HEK293 (cell line): ENCODE results near the gene PRKCE.

Source experiments
- IKZF3 ChIP-seq: fragments of 450-650 bp; IDR thresholded peaks from 2 replicates; pipeline ENCODE4 v1.5.0; 2018; ENCODE audit warnings: missing biosample characterization, mild to moderate bottlenecking, missing genetic modification characterization, moderate library complexity
- KLF7 ChIP-seq: fragments of 450-650 bp; formaldehyde crosslinking; IDR thresholded peaks from 2 replicates; pipeline ENCODE4 v1.5.1; 2016; ENCODE audit warnings: missing biosample characterization, missing genetic modification characterization, borderline replicate concordance
- MYNN ChIP-seq: fragments of 450-650 bp; formaldehyde crosslinking; IDR thresholded peaks from 2 replicates; pipeline ENCODE4 v1.5.1; 2016; ENCODE audit warnings: missing biosample characterization, missing genetic modification characterization, borderline replicate concordance
- OSR2 ChIP-seq: fragments of 450-650 bp; formaldehyde crosslinking; IDR thresholded peaks from 2 replicates; pipeline ENCODE4 v1.5.1; 2016; ENCODE audit warnings: missing biosample characterization, missing genetic modification characterization
- PRDM6 ChIP-seq: fragments of 450-650 bp; formaldehyde crosslinking; IDR thresholded peaks from 2 replicates; pipeline ENCODE4 v1.5.1; 2017; ENCODE audit warnings: missing biosample characterization, missing genetic modification characterization
- SALL2 ChIP-seq: fragments of 450-650 bp; formaldehyde crosslinking; IDR thresholded peaks from 2 replicates; pipeline ENCODE4 v1.5.0; 2017; ENCODE audit warnings: missing biosample characterization, mild to moderate bottlenecking, missing genetic modification characterization, borderline replicate concordance
- SETDB1 ChIP-seq: IDR thresholded peaks from one replicate; pipeline ENCODE4 v1.6.1; 2017; ENCODE audit warnings: mild to moderate bottlenecking, low read length, moderate library complexity, mixed read lengths; ENCODE audit not compliant: insufficient read length
- SP7 ChIP-seq: fragments of 450-650 bp; formaldehyde crosslinking; IDR thresholded peaks from 2 replicates; pipeline ENCODE4 v1.5.1; 2016; ENCODE audit warnings: missing biosample characterization, missing genetic modification characterization
- TRIM28 ChIP-seq: IDR thresholded peaks from 2 replicates; pipeline ENCODE4 v1.6.1; 2011; ENCODE audit warnings: low read length, control low read depth, borderline replicate concordance
- ZBTB1 ChIP-seq: fragments of 450-650 bp; formaldehyde crosslinking; IDR thresholded peaks from 2 replicates; pipeline ENCODE4 v1.5.1; 2016; ENCODE audit warnings: missing biosample characterization, missing genetic modification characterization
- ZBTB11 ChIP-seq: fragments of 450-650 bp; formaldehyde crosslinking; conservative IDR thresholded peaks from 2 replicates; pipeline ENCODE4 v1.5.1; 2016; ENCODE audit warnings: low read depth, missing biosample characterization, missing genetic modification characterization
- ZBTB21 ChIP-seq: fragments of 450-650 bp; formaldehyde crosslinking; IDR thresholded peaks from 2 replicates; pipeline ENCODE4 v1.5.1; 2017; ENCODE audit warnings: missing biosample characterization, missing genetic modification characterization
- ZBTB26 ChIP-seq: fragments of 450-650 bp; formaldehyde crosslinking; optimal IDR thresholded peaks from 2 replicates; pipeline ENCODE3; 2016; ENCODE audit warnings: missing biosample characterization, mild to moderate bottlenecking, missing genetic modification characterization
- ZFHX2 ChIP-seq: fragments of 450-650 bp; formaldehyde crosslinking; conservative IDR thresholded peaks from 2 replicates; pipeline ENCODE4 v1.5.1; 2016; ENCODE audit warnings: missing biosample characterization, missing genetic modification characterization
- ZNF121 ChIP-seq: fragments of 450-650 bp; formaldehyde crosslinking; IDR thresholded peaks from 2 replicates; pipeline ENCODE4 v1.5.1; 2016; ENCODE audit warnings: missing biosample characterization, missing genetic modification characterization
- ZNF140 ChIP-seq: fragments of 450-650 bp; formaldehyde crosslinking; IDR thresholded peaks from 2 replicates; pipeline ENCODE4 v1.5.1; 2016; ENCODE audit warnings: missing biosample characterization, missing genetic modification characterization
- ZNF155 ChIP-seq: fragments of 450-650 bp; formaldehyde crosslinking; IDR thresholded peaks from 2 replicates; pipeline ENCODE4 v1.5.1; 2016; ENCODE audit warnings: missing biosample characterization, missing genetic modification characterization
- ZNF16 ChIP-seq: fragments of 450-650 bp; formaldehyde crosslinking; IDR thresholded peaks from 2 replicates; pipeline ENCODE4 v1.5.1; 2016; ENCODE audit warnings: low read depth, missing biosample characterization, missing genetic modification characterization
- ZNF174 ChIP-seq: fragments of 450-650 bp; formaldehyde crosslinking; IDR thresholded peaks from 2 replicates; pipeline ENCODE4 v1.5.0; 2017; ENCODE audit warnings: missing biosample characterization, mild to moderate bottlenecking, missing genetic modification characterization
- ZNF221 ChIP-seq: fragments of 450-650 bp; formaldehyde crosslinking; IDR thresholded peaks from 2 replicates; pipeline ENCODE4 v1.5.1; 2017; ENCODE audit warnings: missing biosample characterization, missing genetic modification characterization, borderline replicate concordance
- ZNF223 ChIP-seq: fragments of 450-650 bp; formaldehyde crosslinking; IDR thresholded peaks from 2 replicates; pipeline ENCODE4 v1.5.1; 2016; ENCODE audit warnings: missing biosample characterization, missing genetic modification characterization
- ZNF398 ChIP-seq: fragments of 450-650 bp; formaldehyde crosslinking; IDR thresholded peaks from 2 replicates; pipeline ENCODE4 v1.5.1; 2017; ENCODE audit warnings: missing biosample characterization, missing genetic modification characterization
- ZNF426 ChIP-seq: fragments of 450-650 bp; formaldehyde crosslinking; IDR thresholded peaks from 2 replicates; pipeline ENCODE4 v1.5.1; 2017; ENCODE audit warnings: missing biosample characterization, missing genetic modification characterization, mild to moderate bottlenecking, inconsistent platforms, moderate library complexity
- ZNF555 ChIP-seq: fragments of 450-650 bp; formaldehyde crosslinking; conservative IDR thresholded peaks from 2 replicates; pipeline ENCODE4 v1.5.1; 2017; ENCODE audit warnings: missing biosample characterization, mild to moderate bottlenecking, missing genetic modification characterization, inconsistent platforms
- ZNF558 ChIP-seq: fragments of 450-650 bp; formaldehyde crosslinking; IDR thresholded peaks from 2 replicates; pipeline ENCODE4 v1.5.1; 2016; ENCODE audit warnings: missing biosample characterization, missing genetic modification characterization
- ZNF639 ChIP-seq: fragments of 450-650 bp; formaldehyde crosslinking; IDR thresholded peaks from 2 replicates; pipeline ENCODE4 v1.5.1; 2016; ENCODE audit warnings: missing biosample characterization, missing genetic modification characterization
- ZNF660 ChIP-seq: fragments of 450-650 bp; IDR thresholded peaks from 2 replicates; pipeline ENCODE4 v1.5.1; 2018; ENCODE audit warnings: missing biosample characterization, mild to moderate bottlenecking, missing genetic modification characterization
- ZNF768 ChIP-seq: fragments of 450-650 bp; formaldehyde crosslinking; IDR thresholded peaks from 2 replicates; pipeline ENCODE4 v1.5.1; 2018; ENCODE audit warnings: missing biosample characterization, mild to moderate bottlenecking, missing genetic modification characterization
- ZNF785 ChIP-seq: fragments of 450-650 bp; formaldehyde crosslinking; IDR thresholded peaks from 2 replicates; pipeline ENCODE4 v1.5.1; 2016; ENCODE audit warnings: missing biosample characterization, missing genetic modification characterization
- ZSCAN18 ChIP-seq: fragments of 450-650 bp; formaldehyde crosslinking; IDR thresholded peaks from 2 replicates; pipeline ENCODE4 v1.5.1; 2016; ENCODE audit warnings: missing biosample characterization, missing genetic modification characterization

PRKCE gene

GRCh38 chr2:45954233-45954850, 302.9 kb downstream of the PRKCE start (continued):
- TF ChIP-seq ZNF558 (tag by site-specific recombination), result no peak; the same call in 1 of the 2 replicates
- TF ChIP-seq ZNF155 (tag by site-specific recombination), result no peak
- no peak for TF ChIP-seq ZNF140 (tag by site-specific recombination)
- no peak for TF ChIP-seq IKZF3 (tag by site-specific recombination)
- TF ChIP-seq ZNF221 (tag by site-specific recombination), result no peak
- peak; percentile 59 for TF ChIP-seq PRDM6 (tag by site-specific recombination)
- TF ChIP-seq ZNF639 (tag by site-specific recombination), result peak; percentile 41; the same call in 1 of the 2 replicates
- no peak for TF ChIP-seq ZNF174 (tag by site-specific recombination)
- TF ChIP-seq SALL2 (tag by site-specific recombination), result no peak
- TF ChIP-seq ZNF555 (tag by site-specific recombination), result no peak
- peak; percentile 41; the same call in 1 of the 2 replicates for TF ChIP-seq TRIM28
- no peak for TF ChIP-seq ZNF16 (tag by site-specific recombination)
- TF ChIP-seq ZNF223 (tag by site-specific recombination), result no peak
- 0 out of 2 replicates have a peak, but pooled peaks have one; percentile 9 for TF ChIP-seq OSR2 (tag by site-specific recombination)
- no peak for TF ChIP-seq ZBTB21 (tag by site-specific recombination)
- no peak for TF ChIP-seq KLF7 (tag by site-specific recombination)
- TF ChIP-seq ZNF660 (tag by site-specific recombination), result no peak
- TF ChIP-seq ZNF785 (tag by site-specific recombination), result no peak
- TF ChIP-seq ZNF768 (tag by site-specific recombination), result no peak
- TF ChIP-seq SETDB1, result no peak
- no peak for TF ChIP-seq ZFHX2
- TF ChIP-seq MYNN (tag by site-specific recombination), result no peak
- no peak for TF ChIP-seq ZBTB1 (tag by site-specific recombination)
- no peak for TF ChIP-seq ZSCAN18 (tag by site-specific recombination)
- no peak for TF ChIP-seq ZNF121 (tag by site-specific recombination)
- TF ChIP-seq ZBTB11 (tag by site-specific recombination), result no peak
- TF ChIP-seq SP7, result peak; percentile 50; the same call in 1 of the 2 replicates
- no peak for TF ChIP-seq ZNF426 (tag by site-specific recombination)
- no peak for TF ChIP-seq ZBTB26 (tag by site-specific recombination)
- no peak for TF ChIP-seq ZNF398 (tag by site-specific recombination)
